ENCODE data around the gene NUTM2D. TPM values are rescaled to one million over a fixed set of nuclear protein-coding genes. Genes with fewer than 3 reads are reported as not detected.
"Not testable (repeated sequence)": the region's sequence is repeated elsewhere in the genome, so short reads cannot be mapped to it uniquely, and the experiment has no call there.

Gene NUTM2D
- total RNA-seq, result 5.0 and 5.3 TPM in 2 replicates
- polyA plus RNA-seq, result 0.30 and 0.42 TPM in 2 replicates

DNA sequence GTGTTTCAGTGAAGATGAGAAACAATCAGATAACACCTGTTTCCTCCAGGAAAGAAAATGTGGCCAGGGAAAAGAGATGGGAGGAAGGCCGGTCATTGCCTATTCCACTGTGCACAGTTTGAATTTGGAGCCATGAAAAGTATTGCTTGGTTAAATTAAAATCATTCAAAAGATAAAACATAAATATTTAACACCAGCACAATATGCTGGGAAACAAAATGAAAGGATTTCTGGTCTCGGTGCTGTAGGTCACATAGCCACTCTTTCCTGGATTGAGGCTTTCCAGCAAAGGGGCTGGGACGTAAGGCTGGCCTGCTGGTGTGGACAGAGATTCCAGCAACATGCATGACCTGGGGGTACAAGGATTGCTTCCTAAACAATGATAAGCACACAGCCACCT, at the start of gene NUTM2D:
TSS of gene NUTM2D (plus strand) at position 301 of the 400 bp plus-strand sequence. CDS start 522 bp downstream, outside the sequence.
- not testable (repeated sequence) for H4K20me1 ChIP-seq (ENCODE audit: insufficient read depth, poor library complexity, severe bottlenecking); H3K4me3 ChIP-seq; H3K9me3 ChIP-seq (ENCODE audit: low read depth); H3K27me3 ChIP-seq; H3K36me3 ChIP-seq (replicated peaks; ENCODE audit: insufficient read depth, low read depth); H3K79me2 ChIP-seq; H2AFZ ChIP-seq; DNase-seq (ENCODE audit: low spot score); H3K27ac ChIP-seq; H3K4me2 ChIP-seq; H3K9me2 ChIP-seq (replicated peaks; ENCODE audit: insufficient read depth); H3K4me1 ChIP-seq (ENCODE audit: insufficient read depth)
- WGBS (ENCODE audit: low lambda C conversion rate, missing lambda C conversion rate), result 80% methylated on average over 1 of the region's 3 CpGs

DNA sequence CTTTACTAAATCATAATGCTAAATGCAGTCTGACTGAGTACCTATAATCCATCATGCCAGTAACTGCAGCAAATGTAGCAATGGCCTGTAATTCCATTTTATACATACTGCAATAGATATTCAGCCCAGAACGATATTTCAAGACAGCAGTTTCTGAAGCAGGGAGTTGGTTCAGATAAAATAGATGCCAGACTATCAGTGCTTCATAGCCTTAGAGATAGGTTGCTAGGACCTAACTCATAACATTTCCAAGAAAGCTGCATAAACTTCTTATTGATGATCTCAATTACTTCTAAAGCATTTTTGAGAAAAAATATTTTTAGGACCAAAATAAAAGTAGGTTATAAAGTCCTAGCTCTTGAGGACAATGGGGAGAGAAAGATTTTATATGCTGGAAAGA, 48.8 kb upstream of the NUTM2D start:
- H3K4me2 ChIP-seq; H4K20me1 ChIP-seq (ENCODE audit: insufficient read depth, poor library complexity, severe bottlenecking); H3K9me3 ChIP-seq (ENCODE audit: low read depth); H3K4me1 ChIP-seq (ENCODE audit: insufficient read depth); H3K27ac ChIP-seq; H3K79me2 ChIP-seq; H2AFZ ChIP-seq; H3K4me3 ChIP-seq; H3K9me2 ChIP-seq (replicated peaks; ENCODE audit: insufficient read depth); DNase-seq (ENCODE audit: low spot score); H3K36me3 ChIP-seq (replicated peaks; ENCODE audit: insufficient read depth, low read depth); H3K27me3 ChIP-seq: not testable (repeated sequence)
- WGBS (ENCODE audit: low lambda C conversion rate, missing lambda C conversion rate), result 86% methylated on average over 1 of the region's 1 CpG

- H3K27me3 ChIP-seq; H3K79me2 ChIP-seq; H2AFZ ChIP-seq; H4K20me1 ChIP-seq (ENCODE audit: insufficient read depth, poor library complexity, severe bottlenecking); H3K4me1 ChIP-seq (ENCODE audit: insufficient read depth); H3K9me2 ChIP-seq (replicated peaks; ENCODE audit: insufficient read depth); H3K27ac ChIP-seq; H3K4me3 ChIP-seq; H3K9me3 ChIP-seq (ENCODE audit: low read depth); H3K36me3 ChIP-seq (replicated peaks; ENCODE audit: insufficient read depth, low read depth); DNase-seq (ENCODE audit: low spot score); H3K4me2 ChIP-seq: not testable (repeated sequence)
Measured at GRCh38 chr10:87309657-87310056, 47.9 kb upstream of the NUTM2D start.

DNA sequence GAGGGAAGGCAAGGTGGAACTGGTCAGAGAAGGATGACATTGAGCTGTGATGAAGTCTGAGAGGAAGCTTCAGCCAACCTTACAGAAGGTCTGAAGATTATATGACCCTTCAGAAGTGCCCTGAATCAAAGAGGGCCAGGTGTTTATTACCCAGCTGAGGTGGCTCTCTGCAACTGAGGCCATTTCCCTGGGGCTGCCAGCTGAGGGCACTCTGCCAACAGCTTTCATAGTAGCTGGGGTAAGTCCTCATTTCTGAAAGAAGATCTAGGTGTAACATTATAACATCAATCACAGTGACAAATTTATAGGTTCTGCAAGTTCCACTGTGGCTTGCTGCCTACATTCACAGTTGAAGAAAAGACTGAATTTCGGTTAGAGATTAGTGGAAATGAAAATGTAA, 46.0 kb upstream of the NUTM2D start:
- not testable (repeated sequence) for H3K9me2 ChIP-seq (replicated peaks; ENCODE audit: insufficient read depth); H3K4me3 ChIP-seq; DNase-seq (ENCODE audit: low spot score); H3K36me3 ChIP-seq (replicated peaks; ENCODE audit: insufficient read depth, low read depth); H4K20me1 ChIP-seq (ENCODE audit: insufficient read depth, poor library complexity, severe bottlenecking); H3K27ac ChIP-seq; H3K9me3 ChIP-seq (ENCODE audit: low read depth); H3K79me2 ChIP-seq; H3K4me2 ChIP-seq; H3K4me1 ChIP-seq (ENCODE audit: insufficient read depth); H3K27me3 ChIP-seq; H2AFZ ChIP-seq
- WGBS (ENCODE audit: low lambda C conversion rate, missing lambda C conversion rate), result 91% methylated on average over 1 of the region's 1 CpG

GRCh38 chr10:87313649-87314359, 43.7 kb upstream of the NUTM2D start:
- H3K27me3 ChIP-seq; H3K9me2 ChIP-seq (replicated peaks; ENCODE audit: insufficient read depth); H3K36me3 ChIP-seq (replicated peaks; ENCODE audit: insufficient read depth, low read depth); H3K79me2 ChIP-seq; H3K4me2 ChIP-seq; H3K4me1 ChIP-seq (ENCODE audit: insufficient read depth); H4K20me1 ChIP-seq (ENCODE audit: insufficient read depth, poor library complexity, severe bottlenecking); DNase-seq (ENCODE audit: low spot score); H3K27ac ChIP-seq; H3K9me3 ChIP-seq (ENCODE audit: low read depth); H3K4me3 ChIP-seq; H2AFZ ChIP-seq: not testable (repeated sequence)
- 59% methylated on average over 3 of the region's 3 CpGs for WGBS (ENCODE audit: low lambda C conversion rate, missing lambda C conversion rate)

DNA sequence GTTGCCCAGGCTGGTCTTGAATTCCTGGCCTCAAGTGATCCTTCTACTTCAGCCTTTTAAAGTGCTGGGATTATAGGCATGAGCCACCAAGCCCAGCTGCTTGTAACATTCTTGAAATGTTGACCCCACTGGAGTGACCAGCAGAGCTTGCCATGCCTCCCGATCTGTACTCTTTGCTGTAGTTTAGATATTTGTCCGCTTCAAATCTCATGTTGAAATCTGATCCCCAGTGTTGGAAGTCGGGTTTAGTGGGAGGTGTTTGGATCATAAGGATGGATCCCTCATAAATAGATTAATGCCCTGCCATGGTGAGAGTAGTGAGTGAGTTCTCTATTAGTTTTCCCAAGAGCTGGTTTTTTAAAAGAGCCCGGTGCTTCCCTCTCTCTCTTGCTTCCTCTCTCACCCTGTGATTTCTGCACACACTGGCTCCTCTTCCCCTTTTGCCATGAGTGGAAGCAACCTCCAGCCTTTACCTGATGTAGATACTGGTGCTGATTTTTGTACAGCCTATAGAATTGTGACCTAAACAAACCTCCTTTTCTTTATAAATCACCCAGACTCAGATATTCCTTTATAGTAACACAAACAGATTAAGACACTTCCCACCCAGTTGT, 43.1 kb upstream of the NUTM2D start:
- H3K9me3 ChIP-seq (ENCODE audit: low read depth); H3K27me3 ChIP-seq; H2AFZ ChIP-seq; H3K9me2 ChIP-seq (replicated peaks; ENCODE audit: insufficient read depth); H3K4me3 ChIP-seq; H4K20me1 ChIP-seq (ENCODE audit: insufficient read depth, poor library complexity, severe bottlenecking); H3K4me1 ChIP-seq (ENCODE audit: insufficient read depth); DNase-seq (ENCODE audit: low spot score); H3K4me2 ChIP-seq; H3K36me3 ChIP-seq (replicated peaks; ENCODE audit: insufficient read depth, low read depth); H3K79me2 ChIP-seq; H3K27ac ChIP-seq: not testable (repeated sequence)
- 79% methylated on average over 2 of the region's 4 CpGs for WGBS (ENCODE audit: low lambda C conversion rate, missing lambda C conversion rate)

- not testable (repeated sequence) for H3K9me2 ChIP-seq (replicated peaks; ENCODE audit: insufficient read depth); H3K9me3 ChIP-seq (ENCODE audit: low read depth); H3K4me1 ChIP-seq (ENCODE audit: insufficient read depth); H3K27ac ChIP-seq; H3K36me3 ChIP-seq (replicated peaks; ENCODE audit: insufficient read depth, low read depth); H4K20me1 ChIP-seq (ENCODE audit: insufficient read depth, poor library complexity, severe bottlenecking); H3K79me2 ChIP-seq; H2AFZ ChIP-seq; DNase-seq (ENCODE audit: low spot score); H3K4me3 ChIP-seq; H3K4me2 ChIP-seq; H3K27me3 ChIP-seq
- WGBS (ENCODE audit: low lambda C conversion rate, missing lambda C conversion rate), result 100% methylated on average over 1 of the region's 1 CpG
Measured at GRCh38 chr10:87321505-87321904, 36.0 kb upstream of the NUTM2D start.

- not testable (repeated sequence) for H3K4me1 ChIP-seq (ENCODE audit: insufficient read depth); H2AFZ ChIP-seq; H3K9me3 ChIP-seq (ENCODE audit: low read depth); H3K79me2 ChIP-seq; H3K36me3 ChIP-seq (replicated peaks; ENCODE audit: insufficient read depth, low read depth); H4K20me1 ChIP-seq (ENCODE audit: insufficient read depth, poor library complexity, severe bottlenecking); H3K9me2 ChIP-seq (replicated peaks; ENCODE audit: insufficient read depth); DNase-seq (ENCODE audit: low spot score); H3K4me2 ChIP-seq; H3K27me3 ChIP-seq; H3K27ac ChIP-seq; H3K4me3 ChIP-seq
- WGBS (ENCODE audit: low lambda C conversion rate, missing lambda C conversion rate), result 97% methylated on average over 5 of the region's 5 CpGs
Measured at GRCh38 chr10:87324559-87324958, 33.0 kb upstream of the NUTM2D start.

GRCh38 chr10:87327958-87328357, 29.6 kb upstream of the NUTM2D start:
- H3K4me2 ChIP-seq; DNase-seq (ENCODE audit: low spot score); H3K9me3 ChIP-seq (ENCODE audit: low read depth); H4K20me1 ChIP-seq (ENCODE audit: insufficient read depth, poor library complexity, severe bottlenecking); H2AFZ ChIP-seq; H3K9me2 ChIP-seq (replicated peaks; ENCODE audit: insufficient read depth); H3K27me3 ChIP-seq; H3K36me3 ChIP-seq (replicated peaks; ENCODE audit: insufficient read depth, low read depth); H3K27ac ChIP-seq; H3K4me3 ChIP-seq; H3K79me2 ChIP-seq; H3K4me1 ChIP-seq (ENCODE audit: insufficient read depth): not testable (repeated sequence)
- 83% methylated on average over 1 of the region's 1 CpG for WGBS (ENCODE audit: low lambda C conversion rate, missing lambda C conversion rate)
